Loucy (cell line): ENCODE measurements around the gene LUZP2.

Experiments used
- H2AFZ ChIP-seq: fragments of 200-600 bp; sonication (generic); 2 replicates; pipeline ENCODE4 v1.6.0; 2016; ENCODE audit warnings: antibody characterized with exemption, mild to moderate bottlenecking, low read length, moderate library complexity
- H3F3A ChIP-seq: fragments of 200-600 bp; 2 replicates; pipeline ENCODE4 v1.6.0; 2016; ENCODE audit warnings: antibody characterized with exemption, low read depth, mild to moderate bottlenecking
- H3K27me3 ChIP-seq: fragments of 200-600 bp; sonication (generic); 2 replicates; pipeline ENCODE4 v1.6.1; 2014; ENCODE audit warnings: low read length, mild to moderate bottlenecking; ENCODE audit not compliant: insufficient read depth, poor library complexity, severe bottlenecking
- H3K36me3 ChIP-seq: fragments of 200-600 bp; sonication (generic); 2 replicates; pipeline ENCODE4 v1.6.1; 2016; ENCODE audit warnings: low read length; ENCODE audit not compliant: insufficient read depth
- H3K4me1 ChIP-seq: fragments of 200-600 bp; sonication (generic); 2 replicates; pipeline ENCODE4 v1.5.1; 2014; ENCODE audit warnings: low read length, mild to moderate bottlenecking; ENCODE audit not compliant: insufficient read depth, poor library complexity, severe bottlenecking
- H3K4me2 ChIP-seq: fragments of 200-600 bp; sonication (generic); 2 replicates; pipeline ENCODE4 v1.6.0; 2014; ENCODE audit warnings: antibody characterized with exemption, low read length, low read depth, mild to moderate bottlenecking; ENCODE audit not compliant: poor library complexity, severe bottlenecking
- H3K4me3 ChIP-seq: fragments of 200-600 bp; sonication (generic); 2 replicates; pipeline ENCODE4 v1.5.1; 2014; ENCODE audit warnings: low read length, mild to moderate bottlenecking, mixed read lengths; ENCODE audit not compliant: poor library complexity, severe bottlenecking
- H3K79me2 ChIP-seq: fragments of 200-600 bp; sonication (generic); 2 replicates; pipeline ENCODE4 v1.6.1; 2014; ENCODE audit warnings: low read length; ENCODE audit not compliant: insufficient read depth
- H3K9ac ChIP-seq: fragments of 200-600 bp; sonication (generic); 2 replicates; pipeline ENCODE4 v1.6.0; 2014; ENCODE audit warnings: mild to moderate bottlenecking, low read depth, low read length, moderate library complexity; ENCODE audit not compliant: poor library complexity, severe bottlenecking
- H3K9me2 ChIP-seq: fragments of 200-600 bp; sonication (generic); replicated peaks from 2 replicates; pipeline ENCODE4 v1.6.1; 2016; ENCODE audit warnings: low read depth, low read length, mixed read lengths
- H3K9me3 ChIP-seq: fragments of 200-600 bp; sonication (generic); 2 replicates; pipeline ENCODE4 v1.6.1; 2014; ENCODE audit warnings: mild to moderate bottlenecking, antibody characterized with exemption, low read length, low read depth; ENCODE audit not compliant: insufficient read depth
- H4K20me1 ChIP-seq: fragments of 200-600 bp; sonication (generic); 2 replicates; pipeline ENCODE4 v1.6.0; 2014; ENCODE audit warnings: antibody characterized with exemption, low read length, mild to moderate bottlenecking; ENCODE audit not compliant: insufficient read depth, poor library complexity, severe bottlenecking
- CTCF ChIP-seq: fragments of 200-600 bp; sonication (generic); conservative IDR thresholded peaks from 2 replicates; pipeline ENCODE4 v1.5.1; 2014; ENCODE audit warnings: mild to moderate bottlenecking, antibody characterized with exemption, low read length
- EZH2phosphoT487 ChIP-seq: fragments of 200-600 bp; IDR thresholded peaks from 2 replicates; pipeline ENCODE4 v1.6.1; 2018; ENCODE audit warnings: antibody characterized with exemption, mild to moderate bottlenecking, moderate library complexity, borderline replicate concordance

LUZP2 gene

GRCh38 chr11:24496736-24497725 is at the start of gene LUZP2:
TSS of gene LUZP2 (plus strand) at chr11:24497053.
- H4K20me1 ChIP-seq: no peaks in the 10 kb centered on the region
- H3K9me2 ChIP-seq: no peaks in the 10 kb centered on the region
- no peak within 1 kb of the TSS for H3K4me2 ChIP-seq
- no peaks in the 10 kb centered on the region for H3K9me3 ChIP-seq
- TF ChIP-seq EZH2phosphoT487 (no peak), CTCF (no peak)
- no peaks in the 10 kb centered on the region for H3K27me3 ChIP-seq
- no peaks in the 10 kb centered on the region for H3K4me1 ChIP-seq
- H3K4me3 ChIP-seq: no peak within 1 kb of the TSS
- no peak within 1 kb of the TSS for H3K9ac ChIP-seq
- no peak within 1 kb of the TSS for H2AFZ ChIP-seq
- H3K36me3 ChIP-seq: no peaks in the 10 kb centered on the region
- H3F3A ChIP-seq: no peaks in the 10 kb centered on the region
- H3K79me2 ChIP-seq: no peaks in the 10 kb centered on the region

- Histone ChIP-seq H3K79me2 (no peaks in the 10 kb centered on the region), H4K20me1 (no peaks in the 10 kb centered on the region), H3K9me3 (no peaks in the 10 kb centered on the region), H3K36me3 (no peaks in the 10 kb centered on the region), H3K9ac (no peak overlapping the region), H2AFZ (no peak overlapping the region), H3K9me2 (no peaks in the 10 kb centered on the region), H3K4me2 (no peak overlapping the region), H3K27me3 (no peaks in the 10 kb centered on the region), H3K4me3 (no peak overlapping the region), H3K4me1 (no peaks in the 10 kb centered on the region), H3F3A (no peaks in the 10 kb centered on the region)
- TF ChIP-seq CTCF (no peak), EZH2phosphoT487 (no peak)
Measured at GRCh38 chr11:24453129-24453718, 43.6 kb upstream of the LUZP2 start.

GRCh38 chr11:24457985-24458384 is 38.9 kb upstream of the LUZP2 start:
- no peaks in the 10 kb centered on the region for H3K9me2 ChIP-seq
- H4K20me1 ChIP-seq: no peaks in the 10 kb centered on the region
- no peak overlapping the region for H3K4me3 ChIP-seq
- no peaks in the 10 kb centered on the region for H3K4me1 ChIP-seq
- no peaks in the 10 kb centered on the region for H3F3A ChIP-seq
- no peak overlapping the region for H3K4me2 ChIP-seq
- no peaks in the 10 kb centered on the region for H3K79me2 ChIP-seq
- no peak overlapping the region for H2AFZ ChIP-seq
- no peaks in the 10 kb centered on the region for H3K9me3 ChIP-seq
- no peaks in the 10 kb centered on the region for H3K36me3 ChIP-seq
- H3K9ac ChIP-seq: no peak overlapping the region
- TF ChIP-seq EZH2phosphoT487: no peak
- no peak for TF ChIP-seq CTCF
- H3K27me3 ChIP-seq: no peaks in the 10 kb centered on the region
